Measurements from ENCODE around the gene OR8B8. TPM values are rescaled to one million over a fixed set of nuclear protein-coding genes. Genes with fewer than 3 reads are reported as not detected.
"Not testable (repeated sequence)": the region's sequence is repeated elsewhere in the genome, so short reads cannot be mapped to it uniquely, and the experiment has no call there.

OR8B8 gene
- total RNA-seq, 4 donors from 2014 or later: not detected

GRCh38 chr11:124405581-124405980 lies 39.9 kb downstream of the OR8B8 start:
- no peaks in the 10 kb centered on the region for H3K36me3 ChIP-seq
- no peak for TF ChIP-seq EP300 (IDR thresholded peaks at IDR 0.05)
- no peak for TF ChIP-seq CTCF (IDR thresholded peaks at IDR 0.05)
- TF ChIP-seq POLR2A (IDR thresholded peaks at IDR 0.05): no peak
- no peaks in the 10 kb centered on the region for H3K27me3 ChIP-seq
- no peak overlapping the region for H3K4me3 ChIP-seq
- no peaks in the 10 kb centered on the region for H3K9me3 ChIP-seq
- no peaks in the 10 kb centered on the region for H3K4me1 ChIP-seq
- no peak overlapping the region for H3K27ac ChIP-seq
- DNase-seq (ENCODE audit: low spot score in 2 of 2): no peak
- 22 to 31% methylated on average over 2 of the region's 2 CpGs for WGBS, 2 donors

- 85 to 93% methylated on average over 18 to 25 of the region's 27 CpGs for WGBS, 2 donors
- H3K27ac ChIP-seq: not testable (repeated sequence)
These were observed 42.3 kb downstream of the OR8B8 start for GRCh38 chr11:124403186-124403585.

GRCh38 chr11:124402326-124402922 lies 43.1 kb downstream of the OR8B8 start:
- WGBS, 2 donors: 54 to 55% methylated on average over 8 of the region's 8 CpGs
- H3K4me3 ChIP-seq: no peak overlapping the region
- DNase-seq (ENCODE audit: low spot score in 2 of 2): peak in 1 of 2 donors; percentile 62
- H3K36me3 ChIP-seq: no peaks in the 10 kb centered on the region
- H3K27me3 ChIP-seq: no peaks in the 10 kb centered on the region
- H3K27ac ChIP-seq: no peak overlapping the region
- TF ChIP-seq CTCF (IDR thresholded peaks at IDR 0.05): peak in 4 of 5 experiments; percentile 22 to 42 (median 39)
- TF ChIP-seq EP300 (IDR thresholded peaks at IDR 0.05): no peak
- H3K4me1 ChIP-seq: no peaks in the 10 kb centered on the region
- H3K9me3 ChIP-seq: no peaks in the 10 kb centered on the region

More at GRCh38 chr11:124403186-124403585, 42.3 kb downstream of the OR8B8 start:
- not testable (repeated sequence) for DNase-seq (ENCODE audit: low spot score in 2 of 2); H3K4me1 ChIP-seq; H3K27me3 ChIP-seq; H3K4me3 ChIP-seq; H3K36me3 ChIP-seq; H3K9me3 ChIP-seq

GRCh38 chr11:124398924-124399323 lies 46.6 kb downstream of the OR8B8 start, which contains the start of gene OR8B3:
TSS of gene OR8B3 (minus strand) at chr11:124399024. CDS start at chr11:124397351, 1,673 bp downstream.
- no peak for DNase-seq (ENCODE audit: low spot score in 2 of 2)
- Histone ChIP-seq H3K27me3 (no peaks in the 10 kb centered on the region), H3K9me3 (no peaks in the 10 kb centered on the region), H3K4me3 (no peak within 1 kb of the TSS), H3K36me3 (no peaks in the 10 kb centered on the region), H3K27ac (no peak within 1 kb of the TSS), H3K4me1 (no peaks in the 10 kb centered on the region)
- TF ChIP-seq POLR2A (IDR thresholded peaks at IDR 0.05) (no peak), EP300 (IDR thresholded peaks at IDR 0.05) (no peak), CTCF (IDR thresholded peaks at IDR 0.05) (no peak)

- not testable (repeated sequence) for H3K4me3 ChIP-seq; H3K9me3 ChIP-seq; H3K27ac ChIP-seq; H3K27me3 ChIP-seq; DNase-seq (ENCODE audit: low spot score in 2 of 2); H3K36me3 ChIP-seq; H3K4me1 ChIP-seq
- 81 to 88% methylated on average over 2 of the region's 4 CpGs for WGBS, 2 donors
These were observed 48.6 kb downstream of the OR8B8 start for GRCh38 chr11:124396847-124397246.

- no peak for TF ChIP-seq POLR2A (IDR thresholded peaks at IDR 0.05)
- no peak for TF ChIP-seq CTCF (IDR thresholded peaks at IDR 0.05)
- TF ChIP-seq EP300 (IDR thresholded peaks at IDR 0.05): no peak
- 94 to 95% methylated on average over 3 of the region's 3 CpGs for WGBS, 2 donors
- H3K36me3 ChIP-seq: no peaks in the 10 kb centered on the region
- H3K4me1 ChIP-seq: no peaks in the 10 kb centered on the region
- no peak overlapping the region for H3K27ac ChIP-seq
- no peak for DNase-seq (ENCODE audit: low spot score in 2 of 2)
- H3K4me3 ChIP-seq: no peak overlapping the region
- no peaks in the 10 kb centered on the region for H3K27me3 ChIP-seq
- no peaks in the 10 kb centered on the region for H3K9me3 ChIP-seq
These were observed 51.1 kb downstream of the OR8B8 start for GRCh38 chr11:124394408-124394807.

Other genes with a start within 250 kb of the OR8B8 start
- gene OR8G1, start 204.6 kb downstream of the OR8B8 start, total RNA-seq: not detected
- gene OR8G5, start 189.3 kb downstream of the OR8B8 start, total RNA-seq: not detected
- not detected for gene OR8D1, start 131.7 kb downstream of the OR8B8 start, total RNA-seq
- not detected for gene OR8D2, start 125.5 kb downstream of the OR8B8 start, total RNA-seq
- gene OR8B2, start 61.2 kb downstream of the OR8B8 start, total RNA-seq: not detected
- gene OR8B3, start 46.7 kb downstream of the OR8B8 start, total RNA-seq: not detected
- not detected for gene OR8B4, start 20.8 kb downstream of the OR8B8 start, total RNA-seq
- not detected for gene OR8B12, start 98.0 kb upstream of the OR8B8 start, total RNA-seq
- not detected for gene OR8A1, start 124.3 kb upstream of the OR8B8 start, total RNA-seq
- gene PANX3, start 165.7 kb upstream of the OR8B8 start, total RNA-seq: not detected
- gene TBRG1, start 177.2 kb upstream of the OR8B8 start, total RNA-seq: 10 to 100 TPM; 32.7 to 45.4 (median 36.4) TPM
- gene SIAE, start 228.0 kb upstream of the OR8B8 start, total RNA-seq: 10 to 100 TPM in 1 of 4 donors, 1 to 10 TPM in 3; 6.5 to 20.0 (median 8.2) TPM
- gene SPA17, start 228.2 kb upstream of the OR8B8 start, total RNA-seq: 1 to 10 TPM; 1.2 to 7.1 (median 3.3) TPM

Data from tibial nerve (tissue), 4 donors.